Effector memory CD4-positive, alpha-beta T cell (primary cell): ENCODE results near the gene UGGT1.

Experiments used
- DNase-seq, 3 donors: peaks; one replicate each; pipeline ENCODE4 v3.0.0-alpha.2; 2020
- H3K27ac ChIP-seq: 2 replicates; pipeline ENCODE4 v1.7.0; 2013; ENCODE audit warnings: mild to moderate bottlenecking, low read length, moderate library complexity; ENCODE audit not compliant: insufficient read depth, poor library complexity, severe bottlenecking
- H3K27me3 ChIP-seq: replicated peaks from 2 replicates; pipeline ENCODE4 v1.7.0; 2013; ENCODE audit warnings: mild to moderate bottlenecking, low read length; ENCODE audit not compliant: insufficient read depth, control insufficient read depth, poor library complexity, severe bottlenecking
- H3K36me3 ChIP-seq: 2 replicates; pipeline ENCODE4 v1.7.0; 2013; ENCODE audit warnings: mild to moderate bottlenecking, low read length, moderate library complexity; ENCODE audit not compliant: control insufficient read depth, insufficient read depth
- H3K4me1 ChIP-seq: 2 replicates; pipeline ENCODE4 v1.7.0; 2013; ENCODE audit warnings: low read length, mild to moderate bottlenecking; ENCODE audit not compliant: control insufficient read depth, insufficient read depth, poor library complexity, severe bottlenecking
- H3K4me3 ChIP-seq: 2 replicates; pipeline ENCODE4 v1.7.0; 2013; ENCODE audit warnings: low read length, low read depth, mild to moderate bottlenecking; ENCODE audit not compliant: insufficient read depth, poor library complexity, severe bottlenecking
- H3K9me3 ChIP-seq: 2 replicates; pipeline ENCODE4 v1.7.0; 2013; ENCODE audit warnings: mild to moderate bottlenecking, low read length, moderate library complexity; ENCODE audit not compliant: control insufficient read depth

The UGGT1 gene

GRCh38 chr2:128155970-128156369, 65.0 kb downstream of the UGGT1 start:
- DNase-seq, result no peak
- no peak overlapping the region for H3K27ac ChIP-seq
- no peak overlapping the region for H3K4me3 ChIP-seq
- H3K4me1 ChIP-seq, result no peaks in the 10 kb centered on the region
- no peaks in the 10 kb centered on the region for H3K9me3 ChIP-seq
- no peaks in the 10 kb centered on the region for H3K27me3 ChIP-seq
- H3K36me3 ChIP-seq, result peaks cover 76% of the 10 kb centered on the region

DNA sequence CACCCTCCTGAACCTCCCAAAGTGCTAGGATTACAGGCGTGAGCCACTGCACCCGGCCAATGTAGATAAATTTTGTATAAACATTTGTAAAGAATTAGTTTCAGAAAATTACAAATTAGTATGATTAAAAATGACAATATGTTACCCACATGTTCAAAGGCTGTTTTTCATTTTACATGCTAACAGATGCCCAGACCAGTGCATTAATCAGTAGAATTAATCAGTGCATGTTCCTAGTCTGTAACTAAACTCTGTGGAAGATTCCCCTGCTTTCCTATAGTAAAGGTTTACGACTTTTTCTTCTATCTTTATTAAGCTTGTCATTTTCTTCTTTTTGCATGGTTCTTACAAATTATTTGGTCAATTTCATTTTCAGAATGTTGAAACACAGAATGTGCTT, 65.8 kb downstream of the UGGT1 start:
- DNase-seq, result no peak
- Histone ChIP-seq H3K36me3 (peaks cover 81% of the 10 kb centered on the region), H3K4me3 (no peak overlapping the region), H3K27me3 (no peaks in the 10 kb centered on the region), H3K27ac (no peak overlapping the region), H3K4me1 (no peaks in the 10 kb centered on the region), H3K9me3 (no peaks in the 10 kb centered on the region)

DNA sequence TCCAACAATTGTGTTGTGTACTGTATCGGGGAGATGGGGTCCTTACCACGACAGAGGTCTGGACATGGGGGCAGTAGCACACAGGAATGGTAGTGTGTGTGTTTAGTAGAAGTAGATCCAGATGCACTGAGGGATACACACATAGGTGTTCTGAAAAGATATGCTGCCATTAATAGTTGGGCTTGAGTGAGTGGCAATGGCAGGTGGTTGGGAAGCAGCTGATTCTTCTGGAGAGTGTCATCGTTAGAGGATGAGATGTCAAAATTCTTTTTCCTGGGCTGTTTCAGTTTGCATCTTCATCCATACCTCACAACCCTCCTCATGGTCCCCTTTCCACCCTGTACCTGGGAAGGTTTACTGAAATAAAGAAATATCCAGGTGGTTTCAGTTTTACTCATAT, 66.6 kb downstream of the UGGT1 start:
- no peak for DNase-seq
- H3K36me3 ChIP-seq, result peaks cover 80% of the 10 kb centered on the region
- H3K27me3 ChIP-seq, result no peaks in the 10 kb centered on the region
- H3K9me3 ChIP-seq, result no peaks in the 10 kb centered on the region
- no peak overlapping the region for H3K4me3 ChIP-seq
- H3K4me1 ChIP-seq, result no peaks in the 10 kb centered on the region
- no peak overlapping the region for H3K27ac ChIP-seq

- Histone ChIP-seq H3K36me3 (peaks cover 80% of the 10 kb centered on the region), H3K4me3 (no peak overlapping the region), H3K9me3 (no peaks in the 10 kb centered on the region), H3K4me1 (no peaks in the 10 kb centered on the region), H3K27me3 (no peaks in the 10 kb centered on the region), H3K27ac (no peak overlapping the region)
- no peak for DNase-seq
Measured at GRCh38 chr2:128158176-128158575, 67.2 kb downstream of the UGGT1 start.

GRCh38 chr2:128159437-128159836, 68.4 kb downstream of the UGGT1 start:
- Histone ChIP-seq H3K27me3 (no peaks in the 10 kb centered on the region), H3K4me1 (no peaks in the 10 kb centered on the region), H3K27ac (no peak overlapping the region), H3K9me3 (no peaks in the 10 kb centered on the region), H3K36me3 (peaks cover 77% of the 10 kb centered on the region), H3K4me3 (no peak overlapping the region)
- DNase-seq, result no peak

DNA sequence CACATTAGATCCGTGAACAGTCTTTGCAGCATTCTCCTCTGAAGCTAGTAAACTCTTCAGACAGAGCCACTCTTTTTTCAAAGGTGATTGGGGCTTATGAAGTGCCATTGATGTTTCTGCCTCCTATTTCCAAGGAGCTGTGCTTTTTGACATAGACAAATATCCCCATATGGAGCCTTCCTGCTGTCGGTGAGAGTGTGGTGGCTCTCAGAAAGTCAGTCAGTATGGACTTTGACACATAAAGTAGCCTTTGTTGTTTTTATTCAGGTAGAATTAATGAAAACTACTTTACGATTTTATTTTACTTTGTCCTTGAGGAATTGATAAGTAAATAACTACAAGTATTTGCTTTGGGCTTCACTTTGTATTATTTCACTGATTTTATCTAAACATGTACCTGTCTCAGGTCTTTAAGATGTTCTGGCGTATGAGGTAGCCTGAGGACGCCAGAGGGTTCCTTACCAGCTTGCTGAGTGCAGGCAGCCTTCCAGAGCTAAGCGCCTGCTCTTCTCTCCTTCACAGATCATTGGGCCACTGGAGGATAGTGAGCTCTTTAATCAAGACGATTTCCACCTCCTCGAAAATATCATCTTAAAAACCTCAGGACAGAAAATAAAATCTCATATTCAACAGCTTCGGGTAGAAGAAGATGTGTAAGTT, 69.7 kb downstream of the UGGT1 start:
- Histone ChIP-seq H3K27me3 (no peaks in the 10 kb centered on the region), H3K9me3 (no peaks in the 10 kb centered on the region), H3K36me3 (peaks cover 77% of the 10 kb centered on the region), H3K4me1 (no peaks in the 10 kb centered on the region), H3K4me3 (no peak overlapping the region), H3K27ac (no peak overlapping the region)
- no peak for DNase-seq

- no peak overlapping the region for H3K4me3 ChIP-seq
- H3K36me3 ChIP-seq, result peaks cover 79% of the 10 kb centered on the region
- no peak for DNase-seq
Measured at GRCh38 chr2:128162266-128162665, 71.3 kb downstream of the UGGT1 start.

GRCh38 chr2:128164311-128164710, 73.3 kb downstream of the UGGT1 start:
- Histone ChIP-seq H3K4me1 (no peaks in the 10 kb centered on the region), H3K36me3 (peaks cover 75% of the 10 kb centered on the region), H3K27ac (no peak overlapping the region), H3K4me3 (no peak overlapping the region), H3K27me3 (no peaks in the 10 kb centered on the region), H3K9me3 (no peaks in the 10 kb centered on the region)
- DNase-seq, result no peak

More at GRCh38 chr2:128162266-128162665, 71.3 kb downstream of the UGGT1 start:
- Histone ChIP-seq H3K27me3 (no peaks in the 10 kb centered on the region), H3K4me1 (no peaks in the 10 kb centered on the region), H3K27ac (no peak overlapping the region), H3K9me3 (no peaks in the 10 kb centered on the region)

DNA sequence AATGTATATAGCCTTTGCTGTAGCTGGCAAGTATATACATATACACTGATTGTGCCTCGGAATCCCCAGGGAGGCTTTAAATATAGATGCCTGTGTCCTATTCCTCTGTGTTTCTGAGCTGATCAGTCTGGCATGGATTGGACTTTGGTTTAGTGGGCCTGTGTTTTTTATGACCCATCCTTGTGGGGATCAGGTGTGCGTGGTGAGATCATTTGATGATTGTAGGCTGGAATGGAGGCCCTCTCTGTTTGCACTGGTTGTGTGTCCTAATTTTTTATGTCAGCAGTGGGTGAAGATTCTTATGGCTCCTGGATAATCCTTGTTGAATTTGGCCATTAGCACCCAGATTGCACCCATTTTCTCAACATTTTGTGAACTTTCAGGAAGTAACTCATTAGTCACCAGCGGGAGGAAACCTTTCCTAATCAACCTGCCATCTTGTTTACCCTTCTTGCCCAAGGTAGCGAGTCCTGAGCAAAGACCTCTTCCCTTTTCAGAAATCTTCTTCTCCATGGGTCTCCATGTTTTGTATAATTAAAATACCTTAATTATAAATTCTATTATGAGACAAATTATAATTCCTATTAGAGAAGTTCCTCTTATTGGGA, 75.8 kb downstream of the UGGT1 start:
- no peak for DNase-seq
- H3K36me3 ChIP-seq, result peaks cover 70% of the 10 kb centered on the region
- H3K9me3 ChIP-seq, result no peaks in the 10 kb centered on the region
- no peak overlapping the region for H3K27ac ChIP-seq
- H3K4me1 ChIP-seq, result no peaks in the 10 kb centered on the region
- H3K4me3 ChIP-seq, result no peak overlapping the region
- no peaks in the 10 kb centered on the region for H3K27me3 ChIP-seq

GRCh38 chr2:128169094-128169493, 78.1 kb downstream of the UGGT1 start:
- Histone ChIP-seq H3K36me3 (peaks cover 76% of the 10 kb centered on the region), H3K27ac (no peak overlapping the region), H3K4me1 (no peaks in the 10 kb centered on the region), H3K9me3 (no peaks in the 10 kb centered on the region), H3K4me3 (no peak overlapping the region), H3K27me3 (no peaks in the 10 kb centered on the region)
- DNase-seq, result no peak
